HG02798 (cell line): ENCODE measurements around the gene SURF2.
"Not testable (repeated sequence)": the region's sequence is repeated elsewhere in the genome, so short reads cannot be mapped to it uniquely, and the experiment has no call there.

Source experiments
- ATAC-seq: cut with Tn5 transposase; IDR thresholded peaks from one replicate; pipeline ENCODE4 v1.9.1; 2021; ENCODE audit warnings: mild to moderate bottlenecking; ENCODE audit not compliant: unreplicated experiment, poor library complexity

The SURF2 gene

DNA sequence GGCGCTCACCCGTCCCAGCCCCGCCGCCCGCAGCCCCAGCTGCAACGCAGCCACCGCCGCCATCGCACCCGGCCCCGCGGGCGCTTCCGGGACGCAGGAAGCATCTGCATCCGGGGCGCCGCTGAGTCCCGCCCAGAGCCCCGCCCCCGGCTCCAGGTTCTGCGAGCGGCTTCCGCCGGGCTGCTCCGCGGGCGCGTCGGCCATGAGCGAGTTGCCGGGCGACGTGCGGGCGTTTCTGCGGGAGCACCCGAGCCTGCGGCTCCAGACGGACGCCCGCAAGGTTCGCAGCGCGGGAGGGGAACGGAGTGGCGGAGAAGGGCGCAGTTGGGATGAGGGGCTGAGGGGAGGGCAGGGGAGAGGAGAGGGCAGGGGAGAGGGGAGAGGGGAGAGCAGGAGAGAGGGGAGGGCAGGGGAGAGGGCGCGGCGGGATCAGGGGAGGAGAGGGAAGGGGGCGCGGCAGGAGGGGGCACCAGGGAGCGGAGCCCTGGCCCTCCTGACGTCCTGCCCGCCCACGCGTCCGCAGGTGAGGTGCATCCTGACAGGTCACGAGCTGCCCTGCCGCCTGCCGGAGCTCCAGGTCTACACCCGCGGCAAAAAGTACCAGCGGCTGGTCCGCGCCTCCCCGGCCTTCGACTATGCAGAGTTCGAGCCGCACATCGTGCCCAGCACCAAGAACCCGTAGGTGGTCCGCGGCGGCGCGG, at the start of gene SURF2, which contains the start of gene SURF1:
TSS of gene SURF2 (plus strand) at position 160 of the 701 bp plus-strand sequence. CDS start at position 203, 43 bp downstream.
TSS of gene SURF1 (minus strand) at position 97 of the 701 bp plus-strand sequence. CDS start at position 63, 34 bp downstream.
- peak; percentile 72 for ATAC-seq

DNA sequence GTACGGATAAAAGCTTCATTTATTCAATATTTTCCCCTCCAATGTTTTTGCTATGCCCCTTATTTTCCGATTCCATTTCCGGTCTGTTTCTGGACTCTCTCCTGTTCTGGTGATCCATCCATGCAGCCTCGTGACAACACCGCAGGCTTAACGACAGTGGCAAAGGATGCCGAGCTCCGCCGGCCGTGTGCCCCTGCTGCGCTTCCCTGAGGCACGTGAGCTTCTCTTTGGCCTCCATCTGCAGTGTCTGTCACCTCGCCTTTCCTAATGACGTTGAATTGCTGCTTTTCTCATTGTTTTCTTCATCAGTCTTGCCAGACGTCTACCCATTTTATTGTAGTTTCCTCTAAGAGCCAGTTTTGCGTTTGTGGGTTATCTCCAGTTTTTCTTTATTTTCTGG, 49.0 kb upstream of the SURF2 start:
- ATAC-seq, result no peak

DNA sequence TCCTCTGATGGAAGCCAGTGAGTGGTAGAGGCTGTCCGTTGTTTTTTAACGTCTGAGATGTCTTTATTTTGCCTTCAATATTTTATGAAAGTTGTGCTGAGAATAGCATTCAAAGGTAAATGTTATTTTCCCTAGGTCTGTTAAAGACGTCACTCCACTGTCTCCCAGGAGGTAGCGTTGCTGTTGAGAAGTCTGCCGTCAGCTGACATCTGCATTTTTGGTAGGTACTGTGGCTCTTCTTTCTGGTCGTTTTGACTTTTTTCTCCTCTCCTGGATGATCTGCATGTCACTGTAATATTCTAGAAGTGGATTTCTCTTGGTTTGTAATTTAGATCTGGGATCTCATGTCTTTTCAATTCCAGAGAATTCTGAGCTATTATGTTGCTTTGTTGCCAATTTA, 46.7 kb upstream of the SURF2 start:
- ATAC-seq, result no peak

DNA sequence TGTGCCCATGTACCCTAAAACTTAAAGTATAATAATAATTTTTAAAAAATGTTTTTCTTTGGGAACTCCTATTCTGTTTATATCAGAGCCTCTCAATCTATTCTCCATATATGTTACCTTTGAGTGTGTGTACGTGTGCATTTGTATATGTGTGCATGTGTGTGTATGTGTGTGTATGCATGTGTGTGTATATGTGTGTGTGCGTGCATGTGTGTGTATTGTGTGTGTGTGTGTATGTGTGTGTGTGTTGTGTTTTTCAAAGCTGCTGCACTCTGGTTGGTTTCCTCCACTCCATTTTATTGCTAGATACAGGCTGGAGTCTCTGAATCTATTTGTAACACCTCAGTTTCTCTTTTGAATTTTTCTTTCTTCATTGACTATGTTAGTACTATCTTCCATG, 40.4 kb upstream of the SURF2 start:
- no peak for ATAC-seq

DNA sequence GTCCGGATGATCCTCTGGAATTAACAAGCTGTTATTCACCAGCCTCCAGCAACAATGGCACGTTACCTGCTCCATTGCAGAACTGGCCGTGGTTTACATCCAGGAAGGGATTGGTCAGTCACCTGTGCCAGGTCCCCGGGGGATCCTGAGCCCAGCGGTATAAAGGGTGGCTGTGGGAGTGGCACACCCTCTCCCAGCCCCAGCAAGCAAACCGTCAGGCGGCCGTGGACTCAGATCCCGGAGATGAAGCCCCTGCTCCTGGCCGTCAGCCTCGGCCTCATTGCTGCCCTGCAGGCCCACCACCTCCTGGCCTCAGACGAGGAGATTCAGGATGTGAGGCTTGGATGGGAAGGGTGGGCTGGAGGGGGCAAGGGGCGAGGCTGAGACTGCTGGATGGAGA, 38.8 kb upstream of the SURF2 start:
- ATAC-seq, result not testable (repeated sequence)

DNA sequence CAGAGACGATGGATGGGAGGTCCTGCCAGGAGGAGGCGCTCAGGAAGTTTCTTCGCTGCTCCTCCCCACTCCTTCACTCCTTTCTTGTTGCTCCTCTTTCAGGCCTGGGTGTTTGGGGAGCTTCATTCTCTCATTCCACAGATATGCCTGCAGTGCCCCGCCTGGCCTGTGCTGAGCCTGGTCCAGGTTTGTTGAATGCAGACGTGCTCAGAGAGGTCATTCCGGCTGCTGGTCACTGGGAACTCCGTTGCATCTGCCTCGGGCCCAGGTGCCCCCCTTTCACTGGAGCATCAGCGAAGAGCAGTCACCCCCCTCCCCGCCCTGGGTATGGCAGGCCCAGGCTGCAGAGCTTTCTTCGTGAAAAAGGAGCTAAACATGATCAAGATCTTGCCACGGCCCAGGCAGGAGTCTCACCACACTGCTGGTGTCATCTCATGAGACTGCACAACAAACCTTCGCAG, 35.9 kb upstream of the SURF2 start:
- ATAC-seq, result no peak

DNA sequence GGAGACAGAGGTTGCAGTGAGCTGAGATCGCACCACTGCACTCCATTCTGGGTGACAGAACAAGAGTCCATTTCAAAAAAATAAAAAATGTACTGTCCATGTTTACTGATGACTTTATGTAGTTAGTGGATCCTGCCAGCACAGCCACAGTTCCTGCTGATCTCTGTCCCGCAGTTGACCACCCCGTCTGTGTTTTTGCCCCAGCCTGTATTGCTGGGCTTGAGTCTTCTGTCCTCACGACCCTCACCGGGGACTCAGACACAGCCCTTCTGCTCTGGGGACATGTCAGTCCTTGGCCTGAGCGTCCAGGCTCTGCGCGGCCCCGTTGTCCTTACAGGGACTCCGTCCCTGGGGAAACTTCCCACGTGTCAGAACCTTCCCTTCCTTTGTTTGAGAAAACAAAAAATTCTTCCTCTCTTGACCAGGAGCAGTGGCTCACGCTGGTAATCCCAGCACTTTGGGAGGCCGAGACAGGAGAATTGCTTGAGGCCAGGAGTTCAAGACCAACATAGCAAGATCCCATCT, 34.9 kb upstream of the SURF2 start:
- ATAC-seq, result no peak

DNA sequence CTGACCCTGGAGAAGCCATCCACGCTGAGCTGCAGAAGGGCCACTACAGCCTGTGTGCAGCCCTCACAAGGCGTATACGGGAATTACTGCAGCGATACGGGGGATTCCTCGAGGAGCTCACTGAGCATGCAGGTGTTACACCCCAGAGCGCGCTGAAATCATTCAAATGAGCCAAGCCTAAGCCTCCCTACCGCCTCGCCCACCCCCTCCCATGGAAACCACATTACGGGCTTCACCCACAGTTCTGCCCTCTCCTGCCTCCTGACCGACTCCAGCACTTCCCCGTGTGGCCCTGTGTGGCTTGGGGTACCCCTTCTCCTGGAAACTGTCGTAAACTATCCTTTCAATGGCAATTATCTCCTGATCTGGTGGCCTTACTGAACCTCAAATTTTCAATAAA, 33.6 kb upstream of the SURF2 start:
- no peak for ATAC-seq

DNA sequence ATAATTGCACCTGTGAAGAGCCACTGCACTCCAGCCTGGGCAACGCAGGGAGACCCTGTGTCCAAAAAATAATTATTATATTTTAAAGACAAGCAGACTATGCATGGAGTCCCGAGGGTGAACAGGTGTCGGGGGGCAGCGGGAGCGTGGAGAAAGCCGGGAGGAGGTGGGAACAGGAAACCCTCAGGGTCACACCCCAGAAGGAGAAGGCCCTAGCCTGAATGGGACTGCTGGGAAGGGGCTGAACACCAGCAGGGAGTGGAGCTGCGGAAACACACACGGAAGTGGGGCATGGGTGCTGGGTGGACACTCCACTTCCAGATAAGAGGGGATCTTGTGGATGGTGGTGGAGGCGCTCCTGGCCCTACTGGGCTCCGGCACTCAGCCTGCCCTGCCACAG, 33.1 kb upstream of the SURF2 start:
- no peak for ATAC-seq

DNA sequence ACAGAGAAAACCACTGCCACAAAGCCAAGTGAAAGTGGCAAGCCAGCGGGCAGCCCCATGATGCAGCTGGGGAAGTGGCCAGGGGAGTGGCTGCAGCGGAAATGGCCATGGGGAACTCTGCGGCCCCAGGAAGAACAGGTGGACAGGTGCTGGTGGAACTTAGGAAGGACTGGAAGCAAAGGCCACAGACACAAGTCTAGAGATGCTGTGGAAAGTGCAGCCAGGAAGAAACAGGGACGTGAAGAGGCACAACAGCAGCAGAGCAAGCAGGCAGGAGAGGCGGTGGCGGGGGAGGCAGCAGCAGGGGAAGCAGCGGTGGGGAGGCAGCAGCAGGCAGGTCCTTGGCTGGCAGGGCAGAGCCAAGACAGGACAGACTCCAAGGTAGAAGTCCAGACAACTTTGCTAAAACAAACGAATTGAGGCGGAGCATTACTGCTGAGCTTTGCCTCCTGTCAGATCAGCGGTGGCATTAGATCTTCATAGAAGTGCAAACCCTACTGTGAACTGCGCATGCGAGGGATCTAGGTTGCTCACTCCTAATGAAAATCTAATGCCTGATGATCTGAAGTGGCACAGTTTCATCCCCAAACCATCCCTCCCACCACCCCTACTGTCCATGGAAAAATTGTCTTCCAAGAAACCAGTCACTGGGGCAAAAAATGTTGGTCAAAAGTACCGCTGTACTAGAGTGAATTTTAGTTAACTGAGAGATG, 32.2 kb upstream of the SURF2 start:
- ATAC-seq, result no peak

DNA sequence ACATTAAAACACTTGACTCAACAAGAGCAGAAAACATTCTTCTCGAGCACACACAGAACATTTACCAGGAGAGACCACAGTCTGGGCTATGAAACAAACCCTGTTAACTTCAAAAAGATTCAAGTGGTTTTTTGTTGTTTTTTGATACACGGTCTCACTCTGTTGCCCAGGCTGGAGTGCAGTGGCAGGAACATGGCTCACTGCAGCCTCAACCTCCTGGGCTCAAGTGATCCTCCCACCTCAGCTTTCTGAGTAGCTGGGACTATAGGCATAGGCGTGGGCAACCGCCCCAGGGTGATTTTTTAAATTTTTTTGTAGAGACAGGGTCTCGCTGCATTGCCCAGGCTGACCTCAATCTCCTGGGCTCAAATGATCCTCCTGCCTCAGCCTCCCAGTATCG, 29.3 kb upstream of the SURF2 start:
- ATAC-seq, result not testable (repeated sequence)

DNA sequence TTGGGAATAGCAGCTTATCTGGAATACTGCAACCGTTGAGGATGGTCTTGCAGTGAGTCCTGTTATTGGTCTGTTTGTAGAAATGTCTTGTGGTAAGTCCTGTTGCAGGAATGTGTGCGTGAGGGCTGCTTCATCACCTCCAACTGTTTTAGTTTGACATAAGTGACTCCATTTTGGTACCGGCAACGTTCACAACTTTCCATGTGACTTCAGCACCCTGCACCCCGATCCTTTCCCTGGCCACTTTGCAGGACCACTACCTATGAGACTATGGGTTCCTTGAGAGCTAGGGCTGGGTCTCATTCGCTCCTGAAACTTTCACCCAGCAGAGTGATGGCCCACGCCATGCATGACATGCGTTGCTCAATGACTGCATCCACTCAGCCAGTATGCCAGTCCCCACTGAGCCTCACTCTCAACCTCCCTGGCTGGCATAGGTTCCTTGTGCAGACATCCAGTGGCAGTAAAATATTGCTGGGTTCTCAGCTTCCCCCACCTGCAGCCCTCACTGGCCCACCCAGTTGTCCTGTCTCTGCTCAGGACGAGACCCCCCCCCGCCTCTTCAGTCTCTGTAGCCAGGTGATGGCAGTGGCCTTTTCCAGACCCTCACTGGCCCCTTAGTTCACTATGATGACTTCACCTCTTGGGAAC, 28.4 kb upstream of the SURF2 start:
- no peak for ATAC-seq

DNA sequence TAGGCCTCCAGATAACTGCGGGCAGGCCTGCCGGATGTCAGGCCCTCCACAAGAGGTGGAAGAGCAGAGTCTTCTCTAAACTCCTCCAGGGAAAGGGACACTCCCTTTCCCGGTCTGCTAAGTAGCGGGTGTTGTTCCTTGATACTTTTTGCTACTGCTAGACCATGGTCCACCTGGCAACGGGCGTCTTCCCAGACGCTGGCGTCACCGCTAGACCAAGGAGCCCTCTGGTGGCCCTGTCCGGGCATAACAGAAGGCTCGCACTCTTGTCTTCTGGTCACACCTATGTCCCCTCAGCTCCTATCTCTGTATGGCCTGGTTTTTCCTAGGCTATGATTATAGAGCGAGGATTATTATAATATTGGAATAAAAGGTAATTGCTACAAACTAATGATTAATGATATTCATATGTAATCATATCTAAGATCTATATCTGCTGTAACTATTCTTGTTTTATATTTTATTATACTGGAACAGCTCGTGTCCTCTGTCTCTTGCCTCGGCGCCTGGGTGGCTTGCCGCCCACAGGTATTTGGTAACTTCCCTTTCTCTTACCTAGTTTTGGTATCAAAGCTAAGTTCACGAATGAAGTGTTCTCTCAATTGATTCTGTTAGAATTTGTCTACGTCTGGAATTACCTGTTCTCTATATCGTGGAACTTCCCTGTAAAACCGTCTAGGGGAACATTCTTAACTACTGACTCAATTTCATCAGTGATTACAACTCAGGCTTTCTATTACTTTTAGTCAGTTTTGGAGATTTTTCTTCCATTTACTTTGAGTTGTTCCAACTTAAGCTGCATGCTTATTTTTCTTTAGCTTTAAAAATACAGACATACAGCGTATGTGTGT, 26.8 kb upstream of the SURF2 start:
- ATAC-seq, result not testable (repeated sequence)

DNA sequence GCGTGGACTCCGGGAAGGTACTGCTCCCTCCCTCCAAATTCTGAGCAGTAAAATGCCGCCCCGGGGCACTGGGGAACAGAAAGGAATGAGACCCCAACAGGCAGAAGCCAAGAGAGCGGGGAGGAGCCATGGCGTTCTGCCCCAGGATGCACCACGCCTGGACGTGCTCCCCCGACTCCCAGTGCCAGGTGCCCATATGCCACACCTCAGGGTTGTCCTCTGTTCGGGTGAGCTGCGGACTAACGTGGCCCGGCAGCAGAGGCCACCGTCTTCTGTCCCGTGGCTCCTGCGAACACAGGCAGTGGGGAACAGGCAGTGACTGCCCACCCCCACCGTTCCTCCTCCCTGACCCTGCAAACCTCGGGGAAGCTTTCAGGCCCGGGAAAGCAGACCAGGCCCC, 25.1 kb upstream of the SURF2 start:
- ATAC-seq, result no peak

DNA sequence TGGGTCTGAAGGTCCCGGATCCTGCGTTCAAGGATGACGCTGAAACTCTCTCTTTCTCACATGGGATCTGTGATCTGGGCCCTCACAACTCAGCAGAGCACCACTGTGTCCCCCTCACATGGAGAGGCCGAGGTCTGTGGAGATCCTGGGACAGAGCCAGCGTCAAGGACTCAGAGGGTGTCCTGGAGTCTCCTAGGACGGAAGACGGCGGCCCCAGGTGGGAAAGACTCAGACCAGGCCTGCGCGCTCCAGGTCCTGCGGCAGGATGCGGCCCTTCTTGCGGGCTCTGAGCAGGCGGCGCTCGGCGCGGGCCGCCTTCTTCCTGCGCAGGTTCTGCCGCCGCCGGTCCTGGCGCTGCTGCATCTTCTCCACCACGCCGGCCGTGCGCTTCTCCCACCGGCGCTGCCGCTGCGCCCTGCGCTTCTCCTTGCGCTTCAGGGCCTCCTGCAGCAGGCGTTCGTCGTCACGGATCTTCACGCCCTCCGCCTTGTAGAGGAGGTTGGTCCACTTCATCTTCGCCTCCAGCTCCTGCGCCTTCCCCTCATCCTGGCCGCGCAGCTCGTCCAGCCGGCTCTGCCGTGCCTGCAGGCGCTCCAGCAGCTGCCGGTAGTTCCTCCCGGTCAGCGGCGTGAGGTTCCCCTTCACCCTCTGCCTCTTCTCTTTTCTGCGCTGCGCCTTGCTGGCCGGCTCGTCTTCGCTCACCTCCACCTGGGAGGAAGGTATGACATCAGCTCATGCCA, 24.5 kb upstream of the SURF2 start:
- no peak for ATAC-seq

DNA sequence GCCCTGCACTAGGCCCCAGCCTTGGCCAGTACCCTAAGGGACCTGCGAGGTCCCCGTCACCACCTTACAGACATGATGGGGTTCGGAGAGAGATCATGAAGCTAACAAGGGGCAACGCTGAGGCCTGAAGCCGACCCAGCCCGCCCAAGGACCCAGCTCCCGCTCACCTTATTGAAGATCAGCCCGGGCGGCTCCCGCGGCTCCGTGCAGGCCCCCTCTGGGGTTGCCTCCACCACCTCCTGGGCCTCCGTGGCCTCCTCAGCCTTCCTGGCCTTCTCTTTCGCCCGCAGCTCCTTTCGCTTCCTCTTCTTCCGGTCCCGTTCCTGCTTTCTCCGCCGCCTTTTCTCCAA, 24.0 kb upstream of the SURF2 start:
- no peak for ATAC-seq

DNA sequence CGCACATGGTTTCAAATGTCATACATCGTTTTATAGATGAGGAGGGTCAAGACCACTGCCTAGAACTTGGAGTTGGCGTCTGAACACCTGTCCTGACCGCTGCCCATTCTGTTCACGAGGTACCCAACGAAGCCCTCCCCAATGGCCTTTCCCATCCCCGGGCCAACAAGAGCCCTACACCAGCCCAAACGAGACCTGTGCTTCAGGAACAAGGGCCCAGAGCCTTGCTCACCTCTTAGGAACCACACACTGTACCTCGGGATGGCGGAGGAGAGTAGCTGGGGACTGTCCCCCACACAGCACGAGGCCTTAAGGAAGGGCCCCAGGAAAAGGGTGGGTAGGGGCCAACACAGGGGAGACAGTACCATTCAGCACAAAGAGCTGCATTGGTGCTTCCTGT, 23.3 kb upstream of the SURF2 start:
- ATAC-seq, result no peak

DNA sequence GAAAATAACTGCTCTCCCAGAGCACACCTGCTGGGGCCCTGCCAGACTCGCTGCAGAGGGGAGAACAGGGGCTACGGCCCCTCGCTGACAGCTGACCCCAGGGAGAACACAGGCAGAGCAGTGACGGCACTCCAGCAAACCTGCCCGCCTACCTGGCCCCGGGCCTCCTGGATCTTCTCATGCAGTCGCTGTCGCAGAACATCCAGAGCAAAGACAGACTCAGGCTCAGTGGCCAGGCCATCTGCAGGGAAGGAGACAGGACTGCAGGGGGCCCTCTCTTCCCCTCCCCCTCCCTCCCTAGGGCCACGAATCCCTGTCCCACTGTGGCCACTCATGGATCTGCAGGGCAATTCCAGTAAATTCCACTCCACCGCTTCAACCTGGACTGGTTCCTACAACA, 22.8 kb upstream of the SURF2 start:
- no peak for ATAC-seq

DNA sequence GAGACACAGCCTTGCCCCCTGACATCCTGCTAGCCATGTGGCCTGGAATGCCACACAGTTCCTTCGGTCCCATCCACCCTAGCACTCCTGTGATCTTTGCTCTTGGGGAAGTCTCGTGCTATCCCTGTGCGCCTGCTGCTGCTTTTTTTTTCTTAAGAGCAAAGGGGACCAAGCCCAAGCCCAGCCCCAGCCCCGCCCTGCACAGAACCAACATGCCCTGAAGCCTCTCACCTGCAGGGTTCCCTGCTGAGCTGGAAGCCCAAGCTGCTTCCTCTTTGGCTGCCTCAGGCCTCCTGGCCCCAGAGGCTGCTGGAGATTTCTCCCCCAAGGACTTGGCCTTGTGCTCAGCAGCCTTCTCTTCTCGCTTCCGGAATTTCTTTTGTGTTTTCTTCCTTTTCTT, 22.2 kb upstream of the SURF2 start:
- no peak for ATAC-seq

DNA sequence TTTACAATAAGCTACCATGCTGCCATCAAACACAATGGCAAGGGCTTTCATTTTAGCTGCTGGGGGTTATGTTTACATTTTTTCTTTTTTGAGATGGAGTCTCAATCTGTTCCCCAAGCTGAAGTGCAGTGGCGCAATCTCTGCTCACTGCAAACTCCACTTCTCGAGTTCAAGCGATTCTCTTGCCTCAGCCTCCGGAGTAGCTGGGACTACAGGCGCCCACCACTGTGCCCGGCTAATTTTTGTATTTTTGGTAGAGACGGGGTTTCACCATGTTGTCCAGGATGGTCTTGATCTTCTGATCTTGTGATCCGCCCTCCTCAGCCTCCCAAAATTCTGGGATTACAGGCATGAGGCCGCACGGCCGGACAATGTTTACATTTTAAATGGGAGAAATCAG, 21.5 kb upstream of the SURF2 start:
- not testable (repeated sequence) for ATAC-seq
